Upper lobe of left lung (tissue), 4 donors: ENCODE results near the gene RNU1-4.
"Not testable (repeated sequence)": the region's sequence is repeated elsewhere in the genome, so short reads cannot be mapped to it uniquely, and the experiment has no call there.

Experiments
- POLR2A ChIP-seq, 4 donors: fragments of 450-650 bp; IDR thresholded peaks; one replicate each; pipeline ENCODE4 v1.5.1; 2016 to 2017; ENCODE audit warnings: antibody characterized with exemption in 4 of 4, mild to moderate bottlenecking in 2 of 4
- POLR2AphosphoS5 ChIP-seq, 2 donors: sonication (generic); formaldehyde crosslinking; IDR thresholded peaks; one replicate each; pipeline ENCODE4 v1.5.1; 2017; ENCODE audit warnings: antibody characterized with exemption in 2 of 2
- TF ChIP-seq, protein P1 (sequence below), 6 experiments: fragments of 450-650 bp in 4 of 6; fragments of 200-600 bp in 2 of 6; sonication (generic) in 2 of 6; IDR thresholded peaks; one replicate each; pipeline ENCODE4 v1.5.1; 2016 to 2019; ENCODE audit warnings: antibody characterized with exemption in 6 of 6

DNA sequence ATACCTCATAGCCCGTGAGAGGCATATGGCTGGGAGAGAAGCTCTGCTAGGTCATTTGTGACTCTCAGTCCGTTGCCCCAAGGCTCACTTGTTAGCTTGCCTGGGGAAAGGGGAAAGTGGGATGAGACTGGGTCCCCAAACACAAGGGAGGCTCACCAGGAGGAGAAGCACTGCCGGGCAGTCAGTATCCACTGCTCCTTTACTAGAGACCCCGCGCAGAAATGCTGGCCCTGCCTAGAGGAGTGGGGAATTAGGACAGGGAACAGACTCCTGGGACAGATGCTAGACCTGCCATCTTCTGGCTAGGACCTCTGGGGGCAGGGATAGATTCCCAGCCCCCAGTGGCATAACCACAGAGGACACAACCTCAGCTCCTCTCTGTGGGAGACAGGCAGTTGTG is 17.7 kb downstream of the RNU1-4 start:
- TF ChIP-seq, protein P1, sequence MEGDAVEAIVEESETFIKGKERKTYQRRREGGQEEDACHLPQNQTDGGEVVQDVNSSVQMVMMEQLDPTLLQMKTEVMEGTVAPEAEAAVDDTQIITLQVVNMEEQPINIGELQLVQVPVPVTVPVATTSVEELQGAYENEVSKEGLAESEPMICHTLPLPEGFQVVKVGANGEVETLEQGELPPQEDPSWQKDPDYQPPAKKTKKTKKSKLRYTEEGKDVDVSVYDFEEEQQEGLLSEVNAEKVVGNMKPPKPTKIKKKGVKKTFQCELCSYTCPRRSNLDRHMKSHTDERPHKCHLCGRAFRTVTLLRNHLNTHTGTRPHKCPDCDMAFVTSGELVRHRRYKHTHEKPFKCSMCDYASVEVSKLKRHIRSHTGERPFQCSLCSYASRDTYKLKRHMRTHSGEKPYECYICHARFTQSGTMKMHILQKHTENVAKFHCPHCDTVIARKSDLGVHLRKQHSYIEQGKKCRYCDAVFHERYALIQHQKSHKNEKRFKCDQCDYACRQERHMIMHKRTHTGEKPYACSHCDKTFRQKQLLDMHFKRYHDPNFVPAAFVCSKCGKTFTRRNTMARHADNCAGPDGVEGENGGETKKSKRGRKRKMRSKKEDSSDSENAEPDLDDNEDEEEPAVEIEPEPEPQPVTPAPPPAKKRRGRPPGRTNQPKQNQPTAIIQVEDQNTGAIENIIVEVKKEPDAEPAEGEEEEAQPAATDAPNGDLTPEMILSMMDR (IDR thresholded peaks at IDR 0.05) = not testable (repeated sequence)
- not testable (repeated sequence) for TF ChIP-seq POLR2AphosphoS5, POLR2A (IDR thresholded peaks at IDR 0.05)
